Measurements from ENCODE around the gene CLEC4G. TPM values are rescaled to one million over a fixed set of nuclear protein-coding genes. Genes with fewer than 3 reads are reported as not detected.

Gene CLEC4G, protein sequence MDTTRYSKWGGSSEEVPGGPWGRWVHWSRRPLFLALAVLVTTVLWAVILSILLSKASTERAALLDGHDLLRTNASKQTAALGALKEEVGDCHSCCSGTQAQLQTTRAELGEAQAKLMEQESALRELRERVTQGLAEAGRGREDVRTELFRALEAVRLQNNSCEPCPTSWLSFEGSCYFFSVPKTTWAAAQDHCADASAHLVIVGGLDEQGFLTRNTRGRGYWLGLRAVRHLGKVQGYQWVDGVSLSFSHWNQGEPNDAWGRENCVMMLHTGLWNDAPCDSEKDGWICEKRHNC
- total RNA-seq = not detected

DNA sequence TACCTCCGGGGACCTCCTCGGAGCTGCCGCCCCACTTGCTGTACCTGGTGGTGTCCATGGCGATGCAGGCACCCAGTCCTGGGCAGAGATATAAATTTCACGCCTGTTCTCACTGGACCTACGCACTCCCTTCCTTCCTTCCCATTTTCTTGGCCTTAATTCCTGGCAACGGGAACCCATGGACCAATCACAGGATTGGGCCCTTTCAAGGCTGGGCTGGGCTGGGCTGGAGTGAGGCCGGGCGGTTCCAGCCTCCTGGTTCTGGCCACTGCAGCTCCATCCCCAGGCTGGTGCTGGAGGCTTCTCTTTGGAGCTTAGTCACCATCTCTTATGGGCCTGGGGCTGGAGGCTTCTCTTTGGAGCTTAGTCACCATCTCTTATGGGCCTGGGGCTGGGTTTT is at the start of gene CLEC4G:
Gene CLEC4G (minus strand): TSS at position 66 of the 400 bp plus-strand sequence. CDS start 8 bp downstream, at position 58.
- intact Hi-C loops (cut with micrococcal nuclease) = no loop called here
- peaks cover 8% of the 10 kb centered on the region for H3K4me1 Mint-ChIP-seq (ENCODE audit: low read depth)
- TF ChIP-seq, protein P1, sequence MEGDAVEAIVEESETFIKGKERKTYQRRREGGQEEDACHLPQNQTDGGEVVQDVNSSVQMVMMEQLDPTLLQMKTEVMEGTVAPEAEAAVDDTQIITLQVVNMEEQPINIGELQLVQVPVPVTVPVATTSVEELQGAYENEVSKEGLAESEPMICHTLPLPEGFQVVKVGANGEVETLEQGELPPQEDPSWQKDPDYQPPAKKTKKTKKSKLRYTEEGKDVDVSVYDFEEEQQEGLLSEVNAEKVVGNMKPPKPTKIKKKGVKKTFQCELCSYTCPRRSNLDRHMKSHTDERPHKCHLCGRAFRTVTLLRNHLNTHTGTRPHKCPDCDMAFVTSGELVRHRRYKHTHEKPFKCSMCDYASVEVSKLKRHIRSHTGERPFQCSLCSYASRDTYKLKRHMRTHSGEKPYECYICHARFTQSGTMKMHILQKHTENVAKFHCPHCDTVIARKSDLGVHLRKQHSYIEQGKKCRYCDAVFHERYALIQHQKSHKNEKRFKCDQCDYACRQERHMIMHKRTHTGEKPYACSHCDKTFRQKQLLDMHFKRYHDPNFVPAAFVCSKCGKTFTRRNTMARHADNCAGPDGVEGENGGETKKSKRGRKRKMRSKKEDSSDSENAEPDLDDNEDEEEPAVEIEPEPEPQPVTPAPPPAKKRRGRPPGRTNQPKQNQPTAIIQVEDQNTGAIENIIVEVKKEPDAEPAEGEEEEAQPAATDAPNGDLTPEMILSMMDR (IDR thresholded peaks at IDR 0.05) = no peak
- no peak within 1 kb of the TSS for H3K27ac Mint-ChIP-seq
- no peaks in the 10 kb centered on the region for H3K36me3 Mint-ChIP-seq (ENCODE audit: low read depth)
- POLR2A ChIA-PET = no interaction called here
- H3K9me3 Mint-ChIP-seq = no peaks in the 10 kb centered on the region
- CTCF ChIA-PET = no interaction called here
- no peak for ATAC-seq
- peaks cover 37% of the 10 kb centered on the region for H3K27me3 Mint-ChIP-seq
- no peak within 1 kb of the TSS for H3K4me3 Mint-ChIP-seq
- DNase-seq = no peak

DNA sequence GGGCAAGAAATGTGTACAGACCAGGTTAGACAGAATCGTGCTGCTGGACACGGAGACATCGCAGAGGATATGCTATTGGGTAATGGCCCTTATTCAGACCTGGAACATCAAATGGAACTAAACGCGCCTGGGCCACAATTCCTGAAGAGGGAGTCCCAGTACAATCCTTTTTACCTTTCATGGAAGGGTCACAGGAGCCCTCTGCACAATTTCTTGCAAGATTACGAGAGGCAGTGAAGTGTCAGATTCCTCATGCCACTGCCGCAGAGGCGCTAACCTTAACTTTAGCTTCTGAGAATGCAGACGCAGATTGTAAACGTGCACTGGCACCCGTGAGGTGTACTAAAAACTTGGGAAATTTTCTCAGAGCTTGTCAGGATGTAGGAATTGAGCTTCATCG is 49.2 kb upstream of the CLEC4G start:
- ChIA-PET CTCF (interaction anchor here (0.5 to 1.7 kb wide), 2 partner anchors 32 to 101 kb away, joined by 3 to 4 read pairs; partner anchors contain the start of gene TRAPPC5), POLR2A (interaction anchor here (0.6 kb wide), 1 partner anchor 33 kb away, joined by 3 read pairs; no protein-coding TSS in a partner anchor)
- H3K27ac Mint-ChIP-seq = no peak overlapping the region
- intact Hi-C loops (cut with micrococcal nuclease) = no loop called here
- no peak overlapping the region for H3K4me3 Mint-ChIP-seq
- no peak for DNase-seq
- H3K4me1 Mint-ChIP-seq (ENCODE audit: low read depth) = no peaks in the 10 kb centered on the region
- ATAC-seq = no peak
- TF ChIP-seq, protein P1 (IDR thresholded peaks at IDR 0.05) = no peak
- H3K36me3 Mint-ChIP-seq (ENCODE audit: low read depth) = no peaks in the 10 kb centered on the region
- peaks cover 9% of the 10 kb centered on the region for H3K9me3 Mint-ChIP-seq
- H3K27me3 Mint-ChIP-seq = peaks cover 45% of the 10 kb centered on the region

DNA sequence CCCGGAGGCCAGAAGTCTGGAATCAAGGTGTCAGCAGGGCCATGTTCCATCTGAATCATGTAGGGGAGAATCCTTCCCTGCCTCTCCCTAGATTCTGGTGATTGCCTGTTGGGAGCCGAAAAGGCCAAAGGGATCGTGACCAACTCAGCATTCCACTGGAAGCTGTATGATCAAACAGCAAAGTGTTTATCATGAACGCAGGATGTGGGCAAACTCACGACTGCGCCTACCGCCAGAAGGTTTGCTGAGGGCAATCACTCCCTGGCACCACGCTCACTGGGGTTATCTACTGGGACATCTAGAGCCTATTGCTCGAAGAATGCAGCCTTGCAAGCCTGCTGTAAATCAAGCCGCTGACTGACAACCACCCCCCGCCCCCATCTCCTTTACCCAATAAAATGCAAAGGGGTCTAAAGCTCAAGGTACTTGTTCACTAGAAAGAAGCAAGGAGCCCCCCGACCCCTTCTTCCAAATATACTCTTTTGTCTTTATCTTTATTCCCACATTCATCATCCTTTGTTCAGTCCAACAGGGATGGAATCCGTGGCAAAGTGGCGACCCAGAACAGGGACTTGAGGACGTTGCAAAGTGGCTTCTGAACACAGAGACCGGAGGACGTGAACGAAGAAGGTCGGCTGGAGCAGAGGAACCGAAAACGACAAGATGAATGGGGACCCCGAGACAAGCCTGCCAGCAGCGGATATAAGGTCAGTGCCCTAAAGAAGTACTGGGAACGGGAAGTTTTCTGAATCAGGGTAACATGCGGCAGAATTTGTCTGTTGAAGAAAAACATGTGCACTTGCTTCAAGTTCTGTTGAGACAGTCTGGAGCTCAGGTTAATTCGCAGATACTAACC is 47.9 kb upstream of the CLEC4G start:
- Mint-ChIP-seq H3K4me1 (ENCODE audit: low read depth) (no peaks in the 10 kb centered on the region), H3K27ac (no peak overlapping the region), H3K27me3 (peaks cover 49% of the 10 kb centered on the region), H3K4me3 (no peak overlapping the region), H3K9me3 (peaks cover 6% of the 10 kb centered on the region), H3K36me3 (ENCODE audit: low read depth) (no peaks in the 10 kb centered on the region)
- no peak for ATAC-seq
- ChIA-PET CTCF (interaction anchor here (1.3 to 1.7 kb wide), 2 partner anchors 39 to 99 kb away, joined by 3 to 4 read pairs; partner anchors contain the start of gene TRAPPC5), POLR2A (no interaction called here)
- TF ChIP-seq, protein P1 (IDR thresholded peaks at IDR 0.05) = no peak
- intact Hi-C loops (cut with micrococcal nuclease) = loop anchor here (10.0 kb wide), 1 partner anchor 75 kb away; the partner anchor contains the start of gene FCER2
- DNase-seq = no peak

DNA sequence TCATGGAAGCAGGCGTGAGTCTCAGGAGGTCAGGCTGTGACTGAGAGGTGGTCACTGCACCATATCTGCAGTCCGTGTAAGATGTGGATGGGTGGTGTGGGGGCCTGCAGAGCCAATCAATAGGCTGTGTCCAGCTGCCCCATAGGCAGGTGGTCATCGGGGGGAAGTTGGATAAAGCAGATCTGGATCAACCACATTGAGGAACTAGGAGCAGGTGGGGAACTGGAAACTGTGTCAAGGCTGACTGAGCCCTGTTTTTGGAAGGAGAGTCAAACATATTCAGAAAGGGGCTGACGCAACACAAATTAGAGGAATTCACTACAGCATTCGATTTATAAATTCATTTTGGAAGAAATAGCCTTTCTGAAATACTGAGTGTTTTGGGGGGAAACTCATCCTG is 46.2 kb upstream of the CLEC4G start:
- TF ChIP-seq, protein P1 (IDR thresholded peaks at IDR 0.05) = no peak
- H3K27me3 Mint-ChIP-seq = peaks cover 33% of the 10 kb centered on the region
- intact Hi-C loops (cut with micrococcal nuclease) = loop anchor here (10.0 kb wide), 1 partner anchor 73 kb away; the partner anchor contains the start of gene FCER2
- no peaks in the 10 kb centered on the region for H3K36me3 Mint-ChIP-seq (ENCODE audit: low read depth)
- H3K4me1 Mint-ChIP-seq (ENCODE audit: low read depth) = peaks cover 4% of the 10 kb centered on the region
- ATAC-seq (no peak), DNase-seq (no peak)
- H3K9me3 Mint-ChIP-seq = peaks cover 3% of the 10 kb centered on the region
- ChIA-PET CTCF (no interaction called here), POLR2A (no interaction called here)
- no peak overlapping the region for H3K4me3 Mint-ChIP-seq
- H3K27ac Mint-ChIP-seq = no peak overlapping the region
